HG03520 (cell line): ENCODE results near the gene MRPS5.

Experiments used
- ATAC-seq: cut with Tn5 transposase; IDR thresholded peaks from one replicate; pipeline ENCODE4 v1.9.1; 2021; ENCODE audit warnings: mild to moderate bottlenecking, moderate library complexity; ENCODE audit not compliant: unreplicated experiment

Gene MRPS5

GRCh38 chr2:95091885-95092555 lies 29.6 kb downstream of the MRPS5 start:
- no peak for ATAC-seq

DNA sequence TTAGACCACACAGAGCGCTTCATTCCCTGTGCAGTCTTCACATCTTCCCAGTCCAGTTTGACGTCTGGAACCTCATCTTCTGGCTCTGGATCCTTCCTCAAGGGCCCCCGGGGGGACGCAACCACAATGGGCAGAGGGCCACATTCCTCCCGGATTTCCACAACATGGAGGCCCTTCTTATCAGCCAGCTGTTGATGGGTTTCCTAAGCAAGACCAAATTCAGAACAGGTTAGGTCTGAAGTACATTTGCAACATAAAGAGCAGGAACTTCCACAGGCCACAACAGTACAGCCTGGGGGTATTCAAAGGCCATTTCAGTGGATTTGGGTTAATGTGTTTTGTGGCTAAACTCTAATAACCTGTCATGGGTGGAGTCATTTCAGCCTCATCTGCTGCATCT lies 34.2 kb downstream of the MRPS5 start:
- no peak for ATAC-seq

DNA sequence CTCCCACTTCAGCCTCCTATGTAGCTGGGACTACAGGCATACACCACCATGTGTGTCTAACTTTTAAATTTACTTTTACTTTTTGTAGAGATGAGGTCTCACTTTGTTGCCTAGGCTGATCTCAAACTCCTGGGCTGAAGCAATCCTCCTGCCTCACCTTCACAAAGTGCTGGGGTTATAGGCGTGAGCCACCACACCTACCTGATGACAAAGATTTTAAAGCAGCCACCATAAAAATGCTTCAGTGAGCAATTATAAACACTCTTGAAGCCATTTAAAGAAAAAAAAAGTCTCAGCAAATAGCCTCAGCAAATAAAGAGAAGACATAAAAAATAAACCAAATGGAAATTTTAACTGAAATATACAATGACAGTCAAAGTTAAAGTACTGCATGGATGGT lies 35.6 kb downstream of the MRPS5 start:
- no peak for ATAC-seq

DNA sequence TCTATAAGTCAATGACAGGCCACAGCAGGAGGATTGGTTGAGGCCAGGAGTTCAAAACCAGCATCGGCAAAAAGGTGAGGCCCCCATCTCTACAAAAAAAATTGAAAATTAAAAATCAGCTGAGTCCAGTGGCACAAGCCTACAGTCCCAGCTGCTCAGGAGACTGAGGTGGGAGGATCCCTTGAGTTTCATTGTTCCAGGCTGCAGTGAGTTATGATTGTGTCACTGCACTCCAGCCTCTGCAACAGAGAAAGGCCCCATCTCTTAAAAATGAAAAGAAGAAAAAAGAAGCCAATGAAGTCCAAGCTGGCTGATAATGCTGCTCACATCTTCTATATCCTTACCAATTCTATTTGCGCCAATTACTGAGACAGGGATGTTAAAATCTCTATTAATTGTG lies 39.1 kb downstream of the MRPS5 start:
- no peak for ATAC-seq

DNA sequence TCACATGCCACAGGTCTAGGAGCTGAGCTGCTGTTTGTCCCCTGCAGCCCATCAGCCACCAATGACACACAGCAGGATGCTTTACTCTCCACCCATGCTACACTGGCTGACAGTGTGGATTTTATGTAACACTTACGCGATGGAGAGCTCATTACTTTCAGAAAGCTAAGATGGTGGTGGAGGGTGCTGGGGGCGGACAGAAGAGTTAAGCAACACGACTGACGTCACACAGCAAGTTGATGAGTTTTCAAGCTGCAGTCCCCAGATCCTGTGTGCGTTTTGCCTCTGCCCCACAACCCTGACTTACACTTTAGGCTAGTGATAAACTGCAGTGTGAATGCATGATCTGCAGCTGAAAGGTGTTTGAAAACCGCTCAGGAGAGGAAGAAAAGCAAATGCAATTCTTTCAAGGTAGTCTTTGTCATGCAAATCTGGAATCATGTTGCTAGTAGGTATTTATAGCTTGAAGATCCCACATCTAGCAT lies 42.4 kb downstream of the MRPS5 start:
- ATAC-seq = no peak

DNA sequence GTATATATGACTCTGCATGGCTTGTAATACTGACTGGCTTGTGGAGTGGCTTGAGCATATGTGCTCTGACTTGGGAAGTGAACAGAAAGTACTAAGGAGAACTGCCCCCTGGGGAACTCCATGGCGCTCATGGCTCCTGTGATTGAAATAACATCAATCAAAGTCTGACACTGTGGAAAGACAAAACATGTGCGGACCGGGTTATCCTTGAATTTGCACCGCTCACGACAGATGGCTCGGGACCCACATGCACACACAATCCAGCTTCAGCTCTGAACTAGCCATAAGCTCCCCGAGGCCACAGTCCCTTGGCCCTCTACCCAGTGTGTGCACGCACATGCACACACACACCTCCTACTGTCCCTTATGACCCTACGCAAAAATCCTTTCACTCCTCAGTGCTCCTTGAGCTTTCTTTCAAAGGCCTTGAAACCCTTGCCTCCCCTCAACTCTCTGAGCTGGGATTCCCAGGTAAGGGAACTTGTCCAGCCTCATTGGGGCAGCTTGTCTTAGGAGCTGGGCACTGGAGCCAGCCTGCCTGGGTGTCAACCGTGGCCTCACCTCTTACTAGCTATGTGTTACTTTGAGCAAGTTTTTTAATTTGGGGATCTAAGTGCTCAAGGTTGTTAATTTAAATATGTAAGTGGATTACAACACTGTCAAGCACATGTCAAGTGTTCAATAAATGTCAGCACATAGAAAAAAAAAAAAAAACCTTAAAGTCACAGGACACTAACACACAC lies 43.6 kb downstream of the MRPS5 start:
- ATAC-seq = no peak

- ATAC-seq = no peak
Observed at GRCh38 chr2:95077530-95077825, 44.1 kb downstream of the MRPS5 start.

DNA sequence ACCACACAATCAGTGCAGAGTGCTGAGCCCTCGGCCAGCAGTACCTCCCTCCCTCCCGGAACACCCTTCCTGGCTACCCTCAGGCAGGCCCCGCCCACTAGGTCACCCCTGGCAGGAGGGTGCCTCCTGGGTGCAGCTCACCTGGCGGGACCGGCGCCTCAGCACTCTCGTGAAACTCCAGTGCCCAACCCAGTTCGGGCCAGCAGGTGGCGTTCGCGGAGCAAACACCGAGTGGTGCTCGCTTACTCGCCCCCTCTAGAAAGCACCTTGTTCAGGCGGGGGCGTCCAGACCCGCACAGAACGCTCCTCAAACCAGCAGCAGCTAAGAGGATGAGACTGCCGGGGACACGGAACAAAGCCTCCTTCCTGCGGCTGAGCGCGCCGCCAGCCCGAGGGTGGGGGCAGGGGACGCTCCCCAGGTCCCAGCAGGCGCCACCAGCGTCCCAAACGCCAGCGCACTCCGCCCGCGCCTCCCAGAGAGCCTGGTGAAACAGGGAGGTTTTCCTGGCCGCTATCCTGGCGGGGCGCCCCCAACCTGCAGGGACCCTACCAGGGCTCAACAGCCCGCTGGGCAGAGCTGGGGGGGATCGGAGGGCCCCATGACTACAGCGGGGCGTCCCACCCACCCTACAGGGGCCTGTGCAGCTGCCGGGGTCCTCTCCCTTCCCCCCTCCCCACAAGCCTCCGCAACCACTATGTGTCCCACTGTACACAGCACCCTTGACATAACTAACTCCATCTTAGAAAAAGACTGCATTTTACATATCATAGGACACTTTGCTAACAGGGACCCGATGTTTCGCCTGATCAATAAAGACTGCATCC lies 44.7 kb downstream of the MRPS5 start:
- peak; percentile 83 for ATAC-seq

- no peak for ATAC-seq
Observed at GRCh38 chr2:95075440-95076132, 46.0 kb downstream of the MRPS5 start.

- ATAC-seq = no peak
Observed at GRCh38 chr2:95074663-95075439, 46.8 kb downstream of the MRPS5 start.

- ATAC-seq = no peak
Observed at GRCh38 chr2:95073856-95074662, 47.5 kb downstream of the MRPS5 start.

DNA sequence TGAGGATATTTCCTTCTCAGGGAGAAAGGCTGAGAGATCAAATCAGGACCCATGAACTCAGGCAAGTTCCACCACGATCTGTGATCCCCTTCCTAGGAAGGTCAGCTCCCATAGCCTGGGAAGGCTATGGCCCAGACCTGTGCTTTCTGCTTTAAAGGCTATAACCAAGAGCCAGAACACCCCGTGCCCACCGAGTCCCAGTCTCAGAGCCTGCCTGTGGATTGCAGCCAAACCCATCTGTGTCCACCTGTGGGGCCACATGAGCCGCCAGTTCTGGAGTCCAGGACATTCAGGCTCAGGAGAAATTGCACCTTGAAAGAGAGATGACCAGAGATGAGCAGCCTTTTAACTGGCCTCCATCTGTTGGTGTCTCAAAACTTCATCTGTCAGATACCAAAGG lies 49.2 kb downstream of the MRPS5 start:
- no peak for ATAC-seq

DNA sequence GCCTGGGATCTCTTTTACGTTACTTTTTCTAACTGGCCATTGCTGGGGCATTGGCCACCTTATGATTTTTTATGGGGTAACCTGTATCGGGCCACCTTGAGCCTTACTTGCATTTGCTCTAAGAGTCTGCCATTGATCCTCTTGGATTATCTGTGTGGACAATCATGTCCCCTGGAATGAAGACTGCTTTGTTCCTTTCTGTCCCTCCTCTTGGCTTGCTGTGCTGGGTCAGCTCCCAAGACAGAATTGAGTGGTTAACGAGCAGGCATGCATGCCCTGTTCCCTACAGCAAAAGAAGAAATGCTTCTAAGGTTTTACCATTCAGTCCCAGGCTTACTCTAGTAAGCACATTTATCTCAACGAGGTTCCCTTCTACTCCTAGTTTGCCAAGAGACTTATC lies 49.8 kb downstream of the MRPS5 start:
- no peak for ATAC-seq

DNA sequence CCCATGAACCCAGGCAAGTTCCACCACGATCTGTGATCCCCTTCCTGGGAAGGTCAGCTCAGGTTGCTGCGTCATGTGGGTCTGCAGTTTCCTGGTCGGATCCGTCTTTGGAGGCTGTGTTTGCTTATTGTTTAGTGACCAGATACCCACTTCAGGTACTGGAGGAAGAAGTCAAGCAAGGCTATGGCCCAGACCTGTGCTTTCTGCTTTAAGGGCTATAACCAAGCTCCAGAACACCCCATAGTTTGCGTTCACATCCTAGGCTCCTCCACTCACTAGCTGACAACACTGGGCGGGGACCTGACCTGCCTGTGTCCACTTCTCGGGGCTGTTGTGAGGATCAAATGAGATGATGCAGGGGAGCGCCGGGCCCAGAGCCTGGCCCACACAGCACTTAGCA lies 52.1 kb downstream of the MRPS5 start:
- ATAC-seq = no peak

- ATAC-seq = no peak
Observed at GRCh38 chr2:95068256-95068655, 53.4 kb downstream of the MRPS5 start.

GRCh38 chr2:95063086-95063958 lies 58.3 kb downstream of the MRPS5 start:
- peak; percentile 74 for ATAC-seq

DNA sequence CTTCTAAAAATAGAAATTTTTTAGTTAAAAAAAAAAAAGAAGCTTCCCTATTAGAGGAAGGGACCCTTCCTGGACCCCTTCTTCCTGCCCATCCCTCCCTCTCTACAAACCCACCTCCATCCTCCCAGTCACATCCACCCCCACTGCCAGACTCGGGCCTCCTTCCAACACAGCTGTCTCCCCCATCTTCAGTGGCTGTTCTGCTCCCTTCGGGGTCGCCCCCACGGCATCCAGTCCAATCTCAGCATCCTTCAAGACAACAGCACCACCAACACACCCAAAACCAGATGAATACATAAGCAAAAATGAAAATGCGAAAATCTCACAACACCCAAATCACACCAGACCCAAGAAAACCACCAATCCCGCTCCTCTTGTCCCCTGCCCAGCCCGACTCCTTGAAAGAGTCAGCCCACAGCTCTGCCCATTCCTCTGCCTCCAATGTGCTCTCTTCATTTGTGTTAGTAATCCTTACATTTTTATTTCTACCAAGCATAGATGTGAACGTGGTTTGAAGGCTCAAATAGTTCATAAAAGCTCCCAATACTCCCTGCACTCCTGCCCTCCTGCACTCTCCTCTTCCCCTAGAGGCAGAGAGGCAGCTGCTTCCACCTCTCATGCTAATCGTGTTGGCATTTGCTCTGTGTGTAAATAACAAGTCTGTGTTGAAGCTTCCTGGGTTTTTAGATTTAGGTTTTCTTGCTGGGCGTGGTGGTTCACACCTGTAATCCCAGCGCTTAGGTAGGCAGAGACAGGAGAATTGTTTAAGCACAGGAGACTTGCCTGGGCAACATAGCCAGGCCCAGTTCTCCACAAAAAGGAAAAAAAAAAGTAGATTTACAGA lies 59.1 kb downstream of the MRPS5 start:
- peak; percentile 24 for ATAC-seq
